K562 (cell line): Measurements from ENCODE around the gene FXYD1. TPM values are rescaled to one million over a fixed set of nuclear protein-coding genes. Genes with fewer than 3 reads are reported as not detected.
A peak's percentile ranks its signal among the peaks of the same experiment; 100 is the strongest.

ENCODE experiments used
- ATAC-seq: fragments of 200-7000 bp; cut with Tn5 transposase; 3 replicates; pipeline ENCODE4 v1.9.1; 2020; ENCODE audit warnings: moderate library complexity
- BruUV-seq: library from RNA; stranded (reverse); fragments of 400-500 nt; replicated peaks from 2 replicates; lab custom pipeline; 2021; lab: Mats Ljungman, UMichigan
- CTCF ChIA-PET: fragments of 300-600 bp; formaldehyde crosslinking; extraction: SDS; loops from one replicate; lab custom pipeline; 2021; ENCODE audit warnings: low intra/inter-chr PET ratio; lab: Yijun Ruan, JAX
- POLR2A ChIA-PET: fragments of 300-600, 350-650 bp; sonication (Branson Sonifier 250); formaldehyde crosslinking; extraction: SDS; loops from one replicate; lab custom pipeline; 2021; ENCODE audit warnings: antibody characterized with exemption, inconsistent platforms; lab: Yijun Ruan, JAX
- DNase-seq, 4 experiments: peaks; one replicate each; pipeline versions ENCODE4 v3.0.0 to v3.0.0-alpha.2; 2011 to 2018; ENCODE audit warnings: low spot score in 3 of 4, mixed read lengths in 3 of 4; ENCODE audit errors: extremely low read depth in 1 of 4
- FAIRE-seq: peaks from 2 replicates; lab custom pipeline; 2011; peaks lifted over from hg19 to GRCh38; lab: Jason Lieb, UNC
- H2AFZ ChIP-seq: 2 replicates; pipeline ENCODE4 v1.6.0; 2011; ENCODE audit warnings: low read depth, low read length, control low read depth, inconsistent platforms
- H3K27ac ChIP-seq: fragments of 200-600 bp; 3 replicates; pipeline ENCODE4 v1.8.0; 2011; ENCODE audit warnings: low read depth, mild to moderate bottlenecking, control low read depth, inconsistent platforms, low read length, moderate library complexity, mixed read lengths; ENCODE audit errors: extremely low read depth
- H3K27me3 ChIP-seq, 2 experiments: fragments of 300-600 bp in 1 of 2; 2 replicates in 1 of 2; 3 replicates in 1 of 2; pipeline versions ENCODE4 v1.6.0 to v1.8.0; 2011; ENCODE audit warnings: inconsistent platforms in 2 of 2, low read length in 2 of 2, mild to moderate bottlenecking in 1 of 2, mixed read lengths in 1 of 2, moderate library complexity in 1 of 2; ENCODE audit not compliant: control insufficient read depth in 2 of 2, insufficient read depth in 2 of 2
- H3K36me3 ChIP-seq: fragments of 300-600 bp; 3 replicates; pipeline ENCODE4 v1.8.0; 2011; ENCODE audit warnings: mild to moderate bottlenecking, low read length, inconsistent platforms; ENCODE audit not compliant: control insufficient read depth, insufficient read depth
- H3K4me1 ChIP-seq, 2 experiments: fragments of 200-600 bp in 1 of 2; replicated peaks in 1 of 2; 2 replicates in 1 of 2; 3 replicates in 1 of 2; pipeline versions ENCODE4 v1.5.1 to v1.8.0; 2011; ENCODE audit warnings: inconsistent platforms in 2 of 2, low read length in 2 of 2, mild to moderate bottlenecking in 1 of 2, mixed read lengths in 1 of 2, moderate library complexity in 1 of 2; ENCODE audit not compliant: control insufficient read depth in 2 of 2, insufficient read depth in 2 of 2
- H3K4me2 ChIP-seq: 2 replicates; pipeline ENCODE4 v1.6.1; 2011; ENCODE audit warnings: low read length, control low read depth, inconsistent platforms, mixed read lengths; ENCODE audit not compliant: insufficient read depth
- H3K4me3 ChIP-seq: fragments of 200-600 bp; sonication (generic), shearing (Covaris generic); 2 replicates; pipeline ENCODE4 v1.5.1; 2016; ENCODE audit warnings: control low read depth, inconsistent platforms
- H3K79me2 ChIP-seq: fragments of 200-600 bp; 3 replicates; pipeline ENCODE4 v1.8.0; 2011; ENCODE audit warnings: low read length, inconsistent platforms; ENCODE audit not compliant: control insufficient read depth, insufficient read depth
- H3K9ac ChIP-seq, 2 experiments: 2 replicates each; pipeline versions ENCODE4 v1.6.0 to v1.6.1; 2011; ENCODE audit warnings: low read depth in 2 of 2, low read length in 2 of 2, control low read depth in 1 of 2, inconsistent platforms in 1 of 2, mild to moderate bottlenecking in 1 of 2, mixed read lengths in 1 of 2; ENCODE audit not compliant: insufficient read depth in 1 of 2
- H3K9me1 ChIP-seq: one replicate; pipeline ENCODE4 v1.6.0; 2011; ENCODE audit warnings: inconsistent platforms, mild to moderate bottlenecking, low read length, moderate library complexity; ENCODE audit not compliant: control insufficient read depth, insufficient read depth
- H3K9me3 ChIP-seq: replicated peaks from 2 replicates; pipeline ENCODE4 v1.5.1; 2011; ENCODE audit warnings: low read depth, low read length, inconsistent platforms; ENCODE audit not compliant: control insufficient read depth, insufficient read depth
- H4K20me1 ChIP-seq: replicated peaks from 2 replicates; pipeline ENCODE4 v1.6.1; 2011; ENCODE audit warnings: low read length, inconsistent platforms, mixed read lengths; ENCODE audit not compliant: control insufficient read depth, insufficient read depth
- COPS2 ChIP-seq: fragments of 450-650 bp; conservative IDR thresholded peaks from 2 replicates; pipeline ENCODE4 v1.6.1; 2016; ENCODE audit warnings: mild to moderate bottlenecking, moderate library complexity
- DPF2 ChIP-seq: fragments of 450-650 bp; IDR thresholded peaks from 2 replicates; pipeline ENCODE4 v1.6.1; 2016
- EGR1 ChIP-seq: fragments of 450-650 bp; conservative IDR thresholded peaks from 2 replicates; pipeline ENCODE4 v1.6.1; 2017; ENCODE audit warnings: mild to moderate bottlenecking
- ESRRA ChIP-seq: fragments of 450-650 bp; IDR thresholded peaks from 2 replicates; pipeline ENCODE4 v1.6.1; 2014; ENCODE audit warnings: low read depth, mild to moderate bottlenecking, moderate library complexity, borderline replicate concordance
- FOSL1 ChIP-seq: fragments of 200-800 bp; sonication (Bioruptor generic); conservative IDR thresholded peaks from 2 replicates; pipeline ENCODE4 v1.6.1; 2016; ENCODE audit warnings: missing genetic modification characterization, missing compliant biosample characterization
- FOXK2 ChIP-seq, 2 experiments: fragments of 450-650 bp; IDR thresholded peaks in 1 of 2; conservative IDR thresholded peaks in 1 of 2; 2 replicates each; pipeline ENCODE4 v1.6.1; 2016; ENCODE audit warnings: low read depth in 2 of 2, mild to moderate bottlenecking in 1 of 2
- JUND ChIP-seq, 2 experiments: IDR thresholded peaks; 2 replicates in 1 of 2; 3 replicates in 1 of 2; pipeline ENCODE4 v1.6.1; 2011; ENCODE audit warnings: borderline replicate concordance in 2 of 2, low read depth in 2 of 2, low read length in 2 of 2, improper control_type of control experiment in 1 of 2, missing biosample characterization in 1 of 2, missing genetic modification characterization in 1 of 2, missing genetic modification reagents in 1 of 2
- KDM1A ChIP-seq, 2 experiments: fragments of 450-650 bp; IDR thresholded peaks; 2 replicates each; pipeline ENCODE4 v1.6.1; 2016; ENCODE audit warnings: mild to moderate bottlenecking in 2 of 2
- MYBL2 ChIP-seq, 2 experiments: fragments of 450-650 bp in 1 of 2; sonication (generic) in 1 of 2; formaldehyde crosslinking in 1 of 2; IDR thresholded peaks; 2 replicates each; pipeline versions ENCODE4 v1.6.1 to v1.8.1; 2017 to 2022; ENCODE audit warnings: borderline replicate concordance in 1 of 2, inconsistent platforms in 1 of 2, low read depth in 1 of 2, mild to moderate bottlenecking in 1 of 2, missing genetic modification reagents in 1 of 2, moderate library complexity in 1 of 2
- RAD51 ChIP-seq: fragments of 450-650 bp; IDR thresholded peaks from 2 replicates; pipeline ENCODE4 v1.7.1; 2016; ENCODE audit warnings: low read depth, mild to moderate bottlenecking, borderline replicate concordance
- SMARCA4 ChIP-seq: fragments of 450-650 bp; IDR thresholded peaks from 2 replicates; pipeline ENCODE4 v1.6.1; 2016
- ZKSCAN1 ChIP-seq: fragments of 150-350 bp; IDR thresholded peaks from 2 replicates; pipeline ENCODE4 v1.6.1; 2016; ENCODE audit warnings: low read depth, low read length
- WGBS: fragments of 100-300 bp; shearing (Covaris generic); methylation state at CpG from one replicate; pipeline ENCODE4 v1.1.6; 2016; ENCODE audit warnings: low coverage, mixed read lengths; ENCODE audit not compliant: insufficient coverage; ENCODE audit errors: missing lambda C conversion rate; 5-methylcytosine and 5-hydroxymethylcytosine counted together
- in situ Hi-C: fragments of 300-500 bp; cut with MboI; formaldehyde crosslinking; loops from 4 replicates; pipeline ENCODE4 v1.15.0; 2018; ENCODE audit warnings: inconsistent platforms, mixed read lengths
- intact Hi-C: fragments of 100-400 bp; cut with micrococcal nuclease; formaldehyde crosslinking; loops from 2 replicates; pipeline ENCODE4 v1.14.2; 2022
- polyA plus RNA-seq, 8 experiments: library from polyadenylated mRNA; depleted of rRNA in 4 of 8; stranded (reverse) in 5 of 8; unstranded in 3 of 8; fragments of >200 nt; fragmentation: Nextera tagmentation in 2 of 8; fragmentation: Illumina TruSeq in 1 of 8; extraction: Ambion mirVana in 2 of 8; extraction: Trizol in 1 of 8; gene quantifications; 2 replicates each; pipeline versions ENCODE4 v1.2.1 to v1.2.3, GENCODE V29; 2011 to 2014; ENCODE audit warnings: inconsistent platforms in 1 of 8, missing spikeins in 1 of 8
- total RNA-seq, 7 experiments: library from RNA; depleted of rRNA in 6 of 7; stranded (reverse); fragments of >200 nt in 6 of 7; fragmentation: Illumina TruSeq in 2 of 7; extraction: Trizol in 2 of 7; gene quantifications; 2 replicates each; pipeline versions ENCODE4 v1.2.1 to v1.2.3, GENCODE V29; 2011 to 2021; ENCODE audit warnings: low replicate concordance in 1 of 7
- TF ChIP-seq, protein P1 (sequence below), 2 experiments: IDR thresholded peaks in 1 of 2; conservative IDR thresholded peaks in 1 of 2; 2 replicates each; pipeline ENCODE4 v1.6.1; 2016; ENCODE audit warnings: low read depth in 2 of 2, mild to moderate bottlenecking in 1 of 2, missing compliant biosample characterization in 1 of 2, missing genetic modification characterization in 1 of 2, moderate library complexity in 1 of 2
- TF ChIP-seq, protein P2 (sequence below): sonication (generic); formaldehyde crosslinking; IDR thresholded peaks from 2 replicates; pipeline ENCODE4 v1.8.1; 2022; ENCODE audit warnings: missing genetic modification reagents
- TF ChIP-seq, protein P3 (sequence below): fragments of 450-650 bp; IDR thresholded peaks from 2 replicates; pipeline ENCODE4 v1.6.1; 2016

Gene FXYD1
- total and polyA plus RNA-seq, 9 of the 15 experiments (the other 6 are each of a cell fraction or from before 2014, with no cell fraction given) = 0.40 to 3.2 (median 1.8) TPM; not detected in 3

DNA sequence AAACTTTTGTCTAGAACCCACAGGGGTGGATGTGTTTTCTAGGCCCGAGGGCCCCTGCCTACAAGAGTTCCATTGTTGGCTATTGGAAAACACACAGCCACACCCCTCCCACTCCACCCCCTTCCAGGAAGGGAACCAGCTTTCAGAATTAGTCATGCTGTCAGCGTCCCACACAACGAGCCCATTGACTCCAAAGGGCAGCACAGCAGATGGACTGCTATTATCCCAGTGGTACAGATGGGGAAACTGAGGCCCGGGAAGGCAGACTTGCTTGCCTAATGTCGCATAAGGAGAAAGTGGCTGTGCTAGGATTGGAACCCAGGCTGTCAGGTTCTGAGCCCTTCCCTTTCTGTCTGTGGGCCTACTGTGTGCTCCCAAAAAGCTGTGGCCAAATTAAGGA lies 31.1 kb upstream of the FXYD1 start:
- FAIRE-seq (peak; percentile 94), ATAC-seq (peak; percentile 64), DNase-seq (peak; percentile 67 to 80 (median 70))
- Histone ChIP-seq H3K4me1 (peaks cover 22 to 37% of the 10 kb centered on the region in 2 experiments), H3K36me3 (no peaks in the 10 kb centered on the region), H3K9me3 (peaks cover 7% of the 10 kb centered on the region), H2AFZ (peak overlapping the region; percentile 34), H3K9me1 (no peaks in the 10 kb centered on the region), H3K27ac (no peak overlapping the region), H3K4me3 (no peak overlapping the region), H3K79me2 (no peaks in the 10 kb centered on the region), H3K4me2 (peak overlapping the region; percentile 7; the same call in 1 of the 2 replicates), H3K27me3 (no peaks in the 10 kb centered on the region), H3K9ac (no peak overlapping the region), H4K20me1 (no peaks in the 10 kb centered on the region)
- ChIA-PET POLR2A (interaction anchor here (0.6 to 0.9 kb wide), 3 partner anchors 47 to 273 kb away, joined by 3 read pairs; partner anchors contain the start of gene FXYD5), CTCF (no interaction called here)
- no TSS peak for BruUV-seq
- intact Hi-C loops (no loop called here), in situ Hi-C loops (no loop called here)
- WGBS = 4% methylated on average over 5 of the region's 5 CpGs
- TF ChIP-seq COPS2 (no peak), DPF2 (peak; percentile 53; the same call in 1 of the 2 replicates), SMARCA4 (0 out of 2 replicates have a peak, but pooled peaks have one; percentile 17), KDM1A (IDR thresholded peaks at IDR 0.05) (peak in 1 of 2 experiments; percentile 19; a peak in 1 of 4 replicates), FOXK2 (conservative IDR thresholded peaks at IDR 0.05 in 1 of 2, IDR thresholded peaks at IDR 0.05 in 1 of 2; ENCODE audit: low read depth in 2 of 2) (peak in 1 of 2 experiments; percentile 16; a peak in 1 of 4 replicates), FOSL1 (tag) (peak; percentile 68), RAD51 (no peak), MYBL2 (IDR thresholded peaks at IDR 0.05; ENCODE audit: low read depth) (no peak), MYBL2 (CRISPR knock-in tag; IDR thresholded peaks at IDR 0.05; ENCODE audit: borderline replicate concordance) (no peak), EGR1 (peak; percentile 85), JUND (IDR thresholded peaks at IDR 0.05; ENCODE audit: borderline replicate concordance, low read depth, low read length) (peak; percentile 66; the same call in 1 of the 2 replicates), JUND (tag; IDR thresholded peaks at IDR 0.05; ENCODE audit: borderline replicate concordance, low read depth, low read length) (peak; percentile 41; the same call in 1 of the 3 replicates), ESRRA (peak; percentile 76; the same call in 1 of the 2 replicates), ZKSCAN1 (peak; percentile 98)
- TF ChIP-seq, protein P1, sequence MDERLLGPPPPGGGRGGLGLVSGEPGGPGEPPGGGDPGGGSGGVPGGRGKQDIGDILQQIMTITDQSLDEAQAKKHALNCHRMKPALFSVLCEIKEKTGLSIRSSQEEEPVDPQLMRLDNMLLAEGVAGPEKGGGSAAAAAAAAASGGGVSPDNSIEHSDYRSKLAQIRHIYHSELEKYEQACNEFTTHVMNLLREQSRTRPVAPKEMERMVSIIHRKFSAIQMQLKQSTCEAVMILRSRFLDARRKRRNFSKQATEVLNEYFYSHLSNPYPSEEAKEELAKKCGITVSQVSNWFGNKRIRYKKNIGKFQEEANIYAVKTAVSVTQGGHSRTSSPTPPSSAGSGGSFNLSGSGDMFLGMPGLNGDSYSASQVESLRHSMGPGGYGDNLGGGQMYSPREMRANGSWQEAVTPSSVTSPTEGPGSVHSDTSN (CRISPR knock-in tag; IDR thresholded peaks at IDR 0.05; ENCODE audit: low read depth) = no peak
- TF ChIP-seq, protein P1 (tag; conservative IDR thresholded peaks at IDR 0.05; ENCODE audit: low read depth) = peak; percentile 56
- TF ChIP-seq, protein P2, sequence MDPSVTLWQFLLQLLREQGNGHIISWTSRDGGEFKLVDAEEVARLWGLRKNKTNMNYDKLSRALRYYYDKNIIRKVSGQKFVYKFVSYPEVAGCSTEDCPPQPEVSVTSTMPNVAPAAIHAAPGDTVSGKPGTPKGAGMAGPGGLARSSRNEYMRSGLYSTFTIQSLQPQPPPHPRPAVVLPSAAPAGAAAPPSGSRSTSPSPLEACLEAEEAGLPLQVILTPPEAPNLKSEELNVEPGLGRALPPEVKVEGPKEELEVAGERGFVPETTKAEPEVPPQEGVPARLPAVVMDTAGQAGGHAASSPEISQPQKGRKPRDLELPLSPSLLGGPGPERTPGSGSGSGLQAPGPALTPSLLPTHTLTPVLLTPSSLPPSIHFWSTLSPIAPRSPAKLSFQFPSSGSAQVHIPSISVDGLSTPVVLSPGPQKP = no peak
- TF ChIP-seq, protein P3, sequence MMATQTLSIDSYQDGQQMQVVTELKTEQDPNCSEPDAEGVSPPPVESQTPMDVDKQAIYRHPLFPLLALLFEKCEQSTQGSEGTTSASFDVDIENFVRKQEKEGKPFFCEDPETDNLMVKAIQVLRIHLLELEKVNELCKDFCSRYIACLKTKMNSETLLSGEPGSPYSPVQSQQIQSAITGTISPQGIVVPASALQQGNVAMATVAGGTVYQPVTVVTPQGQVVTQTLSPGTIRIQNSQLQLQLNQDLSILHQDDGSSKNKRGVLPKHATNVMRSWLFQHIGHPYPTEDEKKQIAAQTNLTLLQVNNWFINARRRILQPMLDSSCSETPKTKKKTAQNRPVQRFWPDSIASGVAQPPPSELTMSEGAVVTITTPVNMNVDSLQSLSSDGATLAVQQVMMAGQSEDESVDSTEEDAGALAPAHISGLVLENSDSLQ = peak; percentile 50
